GM13976 (cell line): Measurements from ENCODE around the gene PSD4.
A peak's percentile ranks its signal among the peaks of the same experiment; 100 is the strongest.

Experiments used
- DNase-seq: peaks from one replicate; pipeline ENCODE4 v3.0.0; 2012; ENCODE audit warnings: low spot score
- CTCF ChIP-seq: IDR thresholded peaks from 2 replicates; pipeline ENCODE4 v1.5.1; 2012; ENCODE audit warnings: borderline replicate concordance, mild to moderate bottlenecking; ENCODE audit not compliant: insufficient read depth; ENCODE audit errors: extremely low read depth, missing control alignments, control extremely low read depth
- in situ Hi-C: fragments of 300-500 bp; cut with MboI; formaldehyde crosslinking; loops from one replicate; pipeline ENCODE4 v1.12.0; 2022; ENCODE audit warnings: low sequenced_read_pairs, mixed read lengths, inconsistent platforms; ENCODE audit not compliant: unreplicated experiment

The PSD4 gene

GRCh38 chr2:113136828-113137775 lies 36.7 kb upstream of the PSD4 start:
- DNase-seq = peak; percentile 57
- in situ Hi-C loops = no loop called here
- no peak for TF ChIP-seq CTCF

GRCh38 chr2:113137827-113138226 lies 35.9 kb upstream of the PSD4 start:
- in situ Hi-C loops = no loop called here
- no peak for TF ChIP-seq CTCF
- no peak for DNase-seq

- in situ Hi-C loops = no loop called here
- TF ChIP-seq CTCF = peak; percentile 54
- DNase-seq = peak; percentile 68
Measured at GRCh38 chr2:113138428-113139322, 35.1 kb upstream of the PSD4 start.

GRCh38 chr2:113141451-113141850 lies 32.3 kb upstream of the PSD4 start:
- in situ Hi-C loops = no loop called here
- DNase-seq = no peak

GRCh38 chr2:113142290-113142689 lies 31.5 kb upstream of the PSD4 start:
- no peak for TF ChIP-seq CTCF
- in situ Hi-C loops = no loop called here
- no peak for DNase-seq

More at GRCh38 chr2:113141451-113141850, 32.3 kb upstream of the PSD4 start:
- no peak for TF ChIP-seq CTCF

GRCh38 chr2:113144259-113144658 lies 29.5 kb upstream of the PSD4 start:
- in situ Hi-C loops = no loop called here
- no peak for DNase-seq
- no peak for TF ChIP-seq CTCF
